Fibroblast of skin of right quadriceps (primary cell): ENCODE measurements around the gene FBXW8.

Experiments
- DNase-seq: peaks from one replicate; pipeline ENCODE4 v3.0.0-alpha.2; 2013

Gene FBXW8

DNA sequence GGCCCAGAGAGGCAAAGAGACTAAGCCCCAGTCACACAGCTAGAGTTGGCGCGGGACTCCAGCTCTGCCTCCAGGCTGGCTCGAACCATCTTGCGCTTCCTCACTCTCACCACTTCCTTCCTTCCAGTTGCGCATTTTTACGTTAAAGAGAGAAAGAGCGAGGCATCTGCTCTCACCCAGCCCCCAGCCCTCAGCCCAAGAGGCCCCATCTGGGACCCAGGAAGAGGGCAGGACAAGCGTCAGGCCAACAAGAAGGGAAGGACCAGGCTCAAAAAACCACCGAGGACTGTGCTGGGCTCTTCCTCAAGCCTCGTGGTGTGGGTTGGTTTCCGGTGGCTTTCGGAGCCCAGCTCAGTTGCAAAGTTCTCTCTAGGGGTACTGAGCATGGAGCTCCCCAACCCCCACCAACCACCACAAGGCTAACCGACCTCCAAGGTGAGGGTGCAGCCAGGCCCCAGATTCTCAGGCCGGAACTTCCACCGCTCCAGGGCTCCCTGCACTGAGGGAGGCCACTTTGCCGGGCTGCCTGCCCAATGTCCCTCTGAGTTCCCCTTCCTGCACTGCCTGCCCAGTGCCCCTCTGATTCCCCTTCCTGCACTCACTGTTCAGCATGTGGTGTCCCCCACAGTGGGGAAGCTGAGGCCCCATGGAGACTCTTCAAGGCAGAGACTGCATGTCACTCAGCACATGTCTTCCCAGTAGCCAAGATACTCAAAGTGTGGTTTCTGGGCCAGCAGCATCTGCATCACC is 152.6 kb downstream of the FBXW8 start:
- no peak for DNase-seq

DNA sequence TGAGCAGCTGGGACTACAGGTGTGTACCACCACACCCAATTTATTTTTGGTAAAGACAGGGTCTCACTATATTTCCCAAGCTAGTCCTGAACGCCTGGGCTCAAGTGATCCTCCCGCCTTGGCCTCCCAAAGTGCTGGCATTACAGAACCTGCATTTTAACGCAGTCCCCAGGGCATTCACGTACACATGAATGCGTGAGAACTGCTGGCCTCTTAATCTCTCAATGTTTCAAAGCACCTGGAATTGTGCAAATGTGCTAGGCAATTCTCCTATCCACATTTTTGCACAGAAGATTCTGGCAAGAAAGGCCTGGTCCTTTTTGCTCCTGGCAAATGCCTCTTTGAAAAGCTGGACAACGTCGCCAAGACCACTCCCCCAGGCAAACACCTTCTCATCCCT is 153.3 kb downstream of the FBXW8 start:
- no peak for DNase-seq

DNA sequence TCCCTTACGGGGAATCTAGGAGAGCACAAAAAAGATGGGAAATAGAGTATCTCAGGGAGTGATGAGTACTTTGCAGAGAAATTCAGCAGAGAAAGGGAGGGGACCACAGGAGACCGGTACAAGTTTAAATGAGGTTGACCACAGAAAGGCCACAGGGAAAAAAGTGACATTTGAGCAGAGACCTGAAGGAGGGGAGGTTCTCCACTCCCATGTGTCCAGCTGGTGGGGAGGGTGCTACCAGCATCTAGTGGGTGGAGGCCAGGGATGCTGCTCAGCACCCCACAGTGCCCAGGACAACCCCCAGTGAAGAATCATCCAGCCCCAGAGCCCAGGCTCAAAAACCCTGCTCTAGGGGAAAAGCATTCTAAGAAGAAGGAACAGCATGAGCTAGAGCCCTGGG is 153.8 kb downstream of the FBXW8 start:
- no peak for DNase-seq

DNA sequence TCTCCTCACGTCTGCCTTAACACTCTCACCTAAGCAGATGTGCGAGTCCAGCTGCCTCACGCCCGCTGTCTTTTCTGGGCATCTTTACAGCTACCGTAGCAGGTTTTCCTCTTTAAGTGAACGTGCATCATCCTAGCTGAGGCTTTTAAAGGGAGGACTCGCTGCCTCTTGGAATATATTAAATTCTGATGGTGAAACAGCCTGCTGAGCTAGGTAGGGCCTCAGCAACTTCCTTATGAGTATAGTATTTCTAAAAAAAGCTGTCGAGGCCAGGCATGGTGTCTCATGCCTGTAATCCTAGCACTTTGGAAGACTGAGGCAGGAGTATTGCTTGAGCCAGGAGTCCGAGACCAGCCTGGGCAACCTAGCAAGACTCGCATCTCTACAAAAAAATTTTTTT is 156.3 kb downstream of the FBXW8 start:
- DNase-seq = no peak

DNA sequence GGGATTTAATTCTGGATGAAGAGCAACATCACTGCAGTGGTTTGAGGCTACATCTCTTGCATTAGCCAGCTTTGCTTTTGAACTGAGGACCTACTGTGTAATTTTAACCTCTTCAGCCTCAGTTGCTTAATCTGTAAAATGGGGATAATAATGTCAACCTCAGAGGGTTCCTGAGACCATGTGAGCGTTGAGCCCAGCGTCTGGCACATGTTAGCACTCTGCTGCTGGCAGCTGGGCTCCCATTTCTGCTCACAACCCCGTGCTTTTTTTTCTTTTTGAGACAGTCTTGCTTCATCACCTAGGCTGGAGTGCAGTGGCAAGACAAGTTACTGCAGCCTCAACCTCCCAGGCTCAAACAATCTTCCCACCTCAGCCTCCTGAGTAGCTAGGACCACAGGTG is 156.9 kb downstream of the FBXW8 start:
- DNase-seq = no peak

DNA sequence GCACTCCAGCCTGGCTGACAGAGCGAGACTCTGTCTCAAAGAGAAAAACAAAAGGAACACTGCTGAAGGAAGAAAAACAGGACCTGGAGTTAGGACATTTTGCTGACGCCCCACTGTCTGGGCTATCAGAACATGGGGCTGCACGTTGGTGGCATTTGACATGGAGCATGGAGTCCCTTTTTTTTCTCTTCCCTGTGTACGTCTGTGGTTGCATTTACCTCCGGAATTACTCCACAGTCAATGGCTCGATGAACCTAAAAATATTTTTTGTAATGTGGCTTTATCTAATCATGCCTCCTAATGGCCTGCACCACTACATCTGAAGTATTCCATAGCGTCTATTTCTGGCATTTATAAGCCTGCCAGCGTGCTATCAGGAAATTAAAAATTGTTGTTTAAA is 157.7 kb downstream of the FBXW8 start:
- no peak for DNase-seq

DNA sequence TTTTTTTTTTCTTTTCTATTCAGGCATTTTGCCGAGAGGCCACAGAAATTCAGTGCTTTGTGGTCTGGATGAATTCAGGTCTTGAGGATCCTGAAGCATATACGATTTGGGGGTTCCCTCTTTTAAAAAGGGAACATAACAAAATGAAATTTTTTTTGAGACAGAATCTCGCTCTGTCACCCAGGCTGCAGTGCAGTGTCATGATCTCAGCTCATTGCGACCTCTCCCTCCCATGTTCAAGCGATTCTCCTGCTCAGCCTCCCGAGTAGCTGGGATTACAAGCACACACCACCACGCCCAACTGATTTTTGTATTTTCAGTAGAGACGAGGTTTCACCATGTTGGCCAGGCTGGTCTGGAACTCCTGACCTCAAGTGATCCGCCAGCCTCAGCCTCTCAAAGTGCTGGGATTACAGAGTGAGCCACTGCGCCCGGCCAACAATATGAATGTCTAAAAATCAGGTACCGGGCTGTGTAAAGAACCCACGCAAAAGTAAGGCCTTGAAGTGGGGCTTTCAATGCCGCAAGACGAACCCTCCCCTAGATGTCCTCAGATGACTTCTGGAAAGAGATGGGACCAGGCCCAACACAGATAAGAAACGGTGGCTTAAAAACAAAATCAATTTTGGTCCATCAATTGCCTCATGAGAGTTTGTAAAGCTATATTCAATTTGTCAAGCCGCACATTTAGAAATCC is 158.5 kb downstream of the FBXW8 start:
- DNase-seq = no peak

DNA sequence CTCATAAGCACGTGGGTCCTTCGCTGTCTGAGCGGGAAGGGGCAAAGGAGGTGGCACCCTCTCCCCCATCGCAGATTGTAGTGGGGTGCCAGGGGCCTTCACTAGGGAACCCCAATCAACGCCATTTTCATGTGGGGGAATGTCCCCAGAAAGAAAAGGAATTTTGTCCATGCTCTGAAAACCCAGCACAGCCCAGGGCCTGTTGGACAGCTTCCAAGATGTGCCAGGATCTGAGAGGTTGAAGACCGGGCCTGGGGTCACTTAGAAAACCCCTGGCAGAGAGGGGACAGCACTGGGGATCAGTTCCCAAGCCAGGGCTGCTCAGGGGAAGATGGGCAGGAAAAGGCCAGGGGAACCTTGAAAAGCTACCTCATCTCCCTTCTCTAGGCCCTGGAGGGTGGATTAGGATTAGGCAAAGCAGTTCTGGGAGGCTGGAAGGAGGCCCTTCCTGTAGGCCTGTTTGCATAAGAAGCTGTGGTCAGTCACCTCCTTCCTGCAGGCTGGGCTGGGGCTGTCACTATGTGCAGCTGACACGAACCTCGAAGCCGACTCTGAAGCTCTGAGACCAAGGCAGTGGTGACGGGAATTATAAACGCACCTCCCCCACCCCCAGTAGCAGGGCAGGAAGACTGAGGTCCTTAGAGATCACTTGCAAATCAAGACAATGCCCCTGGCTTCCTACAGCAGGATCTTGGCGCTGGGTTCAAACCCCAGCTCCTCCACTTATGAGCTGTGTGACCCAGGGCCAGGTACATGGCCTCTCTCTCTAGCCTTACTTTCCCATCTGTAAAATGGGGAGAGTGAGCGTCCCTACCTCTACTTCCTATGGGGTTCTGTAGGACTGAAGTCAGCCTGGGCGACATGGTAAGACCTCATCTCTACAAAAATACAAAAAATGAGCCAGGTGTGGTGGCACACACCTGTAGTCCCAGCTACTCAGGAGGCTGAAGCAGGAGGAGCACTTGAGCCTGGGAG is 159.5 kb downstream of the FBXW8 start:
- DNase-seq = no peak

DNA sequence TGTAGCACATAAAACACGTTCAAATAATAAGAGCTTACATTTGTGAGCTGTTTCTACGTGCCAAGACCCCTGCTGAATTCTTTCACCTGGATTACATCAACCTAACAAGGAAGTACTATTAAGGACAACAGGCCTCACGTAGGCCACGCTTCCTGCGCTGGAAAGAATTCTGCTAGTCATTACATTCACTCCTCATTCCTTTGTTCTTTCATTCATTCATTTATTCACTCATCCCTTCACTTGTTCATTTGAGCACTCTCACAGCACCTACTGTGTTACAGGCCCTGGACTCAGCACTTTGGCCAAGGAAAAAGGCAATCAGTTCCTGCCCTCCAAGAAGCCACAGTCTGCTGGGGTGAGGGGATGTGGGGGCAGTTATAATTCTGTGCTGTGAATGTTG is 160.3 kb downstream of the FBXW8 start:
- no peak for DNase-seq

DNA sequence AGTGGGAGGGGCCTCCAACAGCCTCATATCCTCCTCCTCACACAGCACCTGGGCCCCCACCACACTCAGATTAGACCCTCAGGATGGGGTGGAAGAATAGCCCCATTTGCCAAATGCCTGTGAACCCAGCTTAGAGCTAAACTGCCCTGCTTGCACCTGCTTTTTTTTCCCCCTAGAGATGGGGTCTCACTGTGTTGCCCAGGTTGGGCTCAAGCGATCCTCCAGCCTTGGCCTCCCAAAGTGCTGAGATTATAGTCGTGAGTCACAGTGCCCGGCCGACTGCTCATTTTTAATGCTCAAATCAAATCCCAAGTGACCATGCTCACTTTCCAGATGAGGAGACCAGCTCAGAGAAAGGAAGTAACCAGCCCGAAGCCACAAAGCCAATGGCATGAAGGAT is 161.4 kb downstream of the FBXW8 start:
- DNase-seq = no peak

DNA sequence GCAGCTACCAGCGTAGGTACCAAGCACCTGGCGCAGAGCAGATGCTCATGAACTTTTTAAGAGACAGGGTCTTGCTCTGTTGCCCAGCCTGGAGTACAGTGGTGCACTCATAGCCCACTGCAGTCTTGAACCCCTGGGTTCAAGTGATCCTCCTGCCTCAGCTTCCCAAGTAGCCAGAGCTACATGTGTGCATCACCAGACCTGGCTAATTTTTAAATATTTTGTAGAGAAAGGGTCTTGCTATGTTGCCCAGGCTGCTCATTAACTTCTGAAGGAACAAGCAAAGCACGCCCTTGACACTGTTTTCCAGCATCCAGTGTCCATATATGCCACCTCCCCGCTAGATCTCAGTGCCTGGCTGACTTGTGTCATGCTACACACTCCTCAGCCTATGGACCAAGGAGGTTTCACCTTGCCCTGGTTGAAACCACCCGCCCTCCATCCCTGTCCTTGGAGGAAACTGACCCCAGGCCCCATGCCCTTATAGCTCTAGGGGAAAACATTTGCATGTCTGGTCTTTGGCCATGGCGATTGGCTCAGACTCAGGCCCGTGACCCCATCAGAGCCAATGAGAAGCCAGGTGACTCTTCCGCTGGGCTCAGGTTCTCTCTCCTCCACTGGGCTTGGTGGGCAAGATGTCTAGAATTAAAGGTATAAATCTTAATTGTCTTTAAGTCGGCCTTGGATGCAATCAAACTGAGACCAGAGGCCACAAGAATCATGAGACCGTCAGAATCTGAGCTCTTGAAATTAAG is 162.2 kb downstream of the FBXW8 start:
- DNase-seq = no peak

DNA sequence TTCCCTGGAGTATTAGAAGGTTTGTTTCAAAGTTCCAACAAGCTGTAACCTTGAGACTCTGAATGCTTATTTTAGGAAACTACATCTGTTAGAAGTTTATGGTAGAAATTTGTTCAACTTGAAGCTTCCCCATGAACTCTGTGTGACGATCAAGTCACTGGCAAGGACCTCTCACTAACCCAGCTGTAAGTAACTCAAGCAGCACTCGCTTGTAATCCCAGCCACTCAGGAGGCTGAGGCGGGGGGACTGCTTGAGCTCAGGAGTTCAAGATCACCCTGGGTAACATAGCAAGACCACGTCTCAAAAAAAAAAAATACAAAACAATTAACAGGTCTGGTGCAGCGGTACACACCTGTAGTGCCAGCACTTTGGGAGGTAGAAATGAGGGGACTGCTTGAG is 162.9 kb downstream of the FBXW8 start:
- DNase-seq = no peak

DNA sequence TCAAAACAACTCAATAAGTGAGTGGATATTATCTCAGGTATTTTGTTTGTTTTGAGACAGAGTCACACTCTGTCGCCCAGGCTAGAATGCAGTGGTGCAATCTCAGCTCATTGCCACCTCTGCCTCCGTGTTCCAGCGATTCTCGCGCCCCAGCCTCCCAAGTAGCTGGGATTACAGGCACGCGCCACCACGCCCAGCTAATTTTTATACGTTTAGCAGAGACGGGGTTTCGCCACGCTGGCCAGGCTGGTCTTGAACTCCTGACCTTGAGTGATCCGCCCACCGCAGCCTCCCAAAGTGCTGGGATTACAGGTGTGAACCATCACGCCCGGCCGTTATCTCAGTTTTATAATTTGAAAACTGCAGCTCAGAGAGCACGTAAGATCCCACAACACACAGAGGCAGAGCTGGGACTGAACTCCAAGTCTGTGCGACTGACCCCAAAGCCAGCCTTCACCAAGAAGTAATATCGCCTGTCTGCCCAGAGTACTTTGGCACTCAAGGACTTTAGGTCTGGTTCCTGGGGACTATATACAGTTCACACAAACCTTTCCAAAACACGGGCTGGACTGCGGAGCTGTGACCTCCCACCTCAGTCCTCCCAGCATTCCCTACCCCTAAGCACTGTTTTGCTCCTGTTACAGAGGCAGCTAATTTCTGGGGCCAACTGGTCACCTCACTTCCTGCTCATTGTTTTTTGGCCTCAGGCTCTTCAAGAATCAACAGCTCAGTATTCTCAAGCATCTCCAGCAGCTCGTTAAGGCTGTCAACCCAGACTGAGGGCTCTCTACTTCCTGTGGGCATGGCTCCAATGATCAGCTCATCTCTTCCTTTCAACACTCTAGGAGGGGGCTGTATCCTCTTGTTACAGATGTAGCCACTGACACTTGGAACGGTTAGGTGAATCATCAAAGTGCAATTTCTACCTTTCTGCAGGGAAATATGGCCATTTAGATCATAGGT is 165.9 kb downstream of the FBXW8 start:
- DNase-seq = peak; percentile 4

DNA sequence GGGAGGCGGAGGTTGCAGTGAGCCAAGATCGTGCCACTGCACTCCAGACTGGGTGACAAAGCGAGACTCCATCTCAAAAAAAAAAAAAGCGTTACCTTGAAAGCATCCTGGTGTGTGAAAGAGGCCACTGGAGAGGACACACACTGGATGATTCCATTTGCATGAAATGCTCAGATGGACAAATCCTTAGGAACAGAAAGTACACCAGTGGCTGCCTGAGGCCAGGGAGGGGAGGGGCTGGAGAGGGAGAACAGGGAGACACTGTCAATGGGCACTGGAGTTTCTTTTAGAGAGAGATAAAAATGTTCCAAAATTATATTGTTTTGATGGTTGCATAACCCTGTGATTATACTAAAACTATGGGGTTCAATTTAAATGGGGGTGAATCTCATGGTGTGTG is 168.7 kb downstream of the FBXW8 start:
- no peak for DNase-seq

DNA sequence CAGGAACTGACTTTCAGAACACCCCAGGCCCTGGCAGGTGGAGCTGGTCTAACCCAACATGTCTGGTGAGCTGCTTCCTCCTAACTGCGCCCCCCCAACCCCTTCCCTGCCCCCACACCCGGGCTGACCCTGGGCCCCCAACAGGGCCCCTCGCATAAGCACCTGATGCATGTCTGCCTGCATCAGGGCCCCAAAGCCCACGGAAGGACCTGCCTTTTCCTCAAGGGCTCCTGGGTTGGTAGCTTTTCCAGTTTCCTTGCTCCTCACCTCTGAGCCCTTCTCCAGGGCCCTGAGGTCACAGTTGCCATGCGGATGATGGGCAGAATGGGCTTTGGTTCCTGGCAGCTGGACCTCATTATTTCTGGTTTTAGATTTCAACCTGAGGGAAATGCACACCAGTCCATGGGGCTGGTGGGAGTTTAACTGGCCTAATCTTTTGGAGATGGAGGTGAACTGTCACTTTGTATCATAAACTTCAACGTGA is 170.0 kb downstream of the FBXW8 start:
- no peak for DNase-seq
